ENCODE results near the gene ALPI.
"Not testable (repeated sequence)": the region's sequence is repeated elsewhere in the genome, so short reads cannot be mapped to it uniquely, and the experiment has no call there.

ALPI gene

DNA sequence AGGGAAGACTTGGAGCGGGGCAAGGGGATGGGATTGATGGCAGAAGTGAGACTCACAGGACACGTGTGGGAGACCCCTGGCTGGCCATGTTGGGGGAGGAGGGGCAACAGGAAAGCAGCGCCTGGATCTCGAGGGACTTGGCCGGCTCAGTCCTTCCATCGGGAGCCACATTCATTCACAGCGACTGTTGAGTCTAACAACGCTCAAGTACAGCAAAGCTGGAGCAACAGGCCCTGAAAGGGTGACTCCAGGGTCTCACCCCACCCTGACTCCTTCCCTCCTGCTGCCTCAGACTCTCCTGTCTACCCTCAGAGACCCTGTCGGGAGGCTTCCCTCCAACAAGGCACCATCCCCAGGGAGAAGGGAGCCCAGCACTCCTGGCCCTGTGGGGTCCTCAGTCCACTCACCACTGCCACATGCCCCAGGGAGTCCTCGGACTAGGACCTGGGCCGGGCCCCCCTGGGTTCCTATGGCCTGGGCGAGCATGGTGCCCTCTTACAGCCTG lies 14.8 kb upstream of the ALPI start:
- H3K27ac ChIP-seq, result no peak overlapping the region
- TF ChIP-seq, protein P1, sequence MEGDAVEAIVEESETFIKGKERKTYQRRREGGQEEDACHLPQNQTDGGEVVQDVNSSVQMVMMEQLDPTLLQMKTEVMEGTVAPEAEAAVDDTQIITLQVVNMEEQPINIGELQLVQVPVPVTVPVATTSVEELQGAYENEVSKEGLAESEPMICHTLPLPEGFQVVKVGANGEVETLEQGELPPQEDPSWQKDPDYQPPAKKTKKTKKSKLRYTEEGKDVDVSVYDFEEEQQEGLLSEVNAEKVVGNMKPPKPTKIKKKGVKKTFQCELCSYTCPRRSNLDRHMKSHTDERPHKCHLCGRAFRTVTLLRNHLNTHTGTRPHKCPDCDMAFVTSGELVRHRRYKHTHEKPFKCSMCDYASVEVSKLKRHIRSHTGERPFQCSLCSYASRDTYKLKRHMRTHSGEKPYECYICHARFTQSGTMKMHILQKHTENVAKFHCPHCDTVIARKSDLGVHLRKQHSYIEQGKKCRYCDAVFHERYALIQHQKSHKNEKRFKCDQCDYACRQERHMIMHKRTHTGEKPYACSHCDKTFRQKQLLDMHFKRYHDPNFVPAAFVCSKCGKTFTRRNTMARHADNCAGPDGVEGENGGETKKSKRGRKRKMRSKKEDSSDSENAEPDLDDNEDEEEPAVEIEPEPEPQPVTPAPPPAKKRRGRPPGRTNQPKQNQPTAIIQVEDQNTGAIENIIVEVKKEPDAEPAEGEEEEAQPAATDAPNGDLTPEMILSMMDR (IDR thresholded peaks at IDR 0.05), result no peak
- peak; percentile 63 for DNase-seq (ENCODE audit: low spot score)
- no peak overlapping the region for H3K4me3 ChIP-seq

DNA sequence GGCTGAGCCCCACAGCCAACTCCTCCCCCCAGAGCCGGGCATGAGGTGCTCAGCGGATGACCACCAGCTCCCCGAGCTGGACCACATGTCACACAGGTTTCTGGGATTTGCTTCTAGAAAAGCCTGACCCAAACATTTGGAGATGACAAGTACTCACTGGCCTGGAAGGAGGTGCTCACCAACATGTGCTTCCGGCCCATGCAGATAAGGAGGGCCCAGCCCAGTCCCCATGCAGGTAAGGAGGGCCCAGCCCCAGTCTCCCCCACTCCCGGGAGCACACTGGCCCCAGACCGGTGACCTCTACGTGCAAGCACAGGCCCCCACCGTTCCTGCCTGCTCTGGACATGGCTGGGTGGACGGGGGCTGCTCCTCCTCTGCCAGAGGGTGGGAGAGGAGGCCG lies 14.0 kb upstream of the ALPI start:
- not testable (repeated sequence) for H3K4me3 ChIP-seq; DNase-seq (ENCODE audit: low spot score); H3K27ac ChIP-seq

DNA sequence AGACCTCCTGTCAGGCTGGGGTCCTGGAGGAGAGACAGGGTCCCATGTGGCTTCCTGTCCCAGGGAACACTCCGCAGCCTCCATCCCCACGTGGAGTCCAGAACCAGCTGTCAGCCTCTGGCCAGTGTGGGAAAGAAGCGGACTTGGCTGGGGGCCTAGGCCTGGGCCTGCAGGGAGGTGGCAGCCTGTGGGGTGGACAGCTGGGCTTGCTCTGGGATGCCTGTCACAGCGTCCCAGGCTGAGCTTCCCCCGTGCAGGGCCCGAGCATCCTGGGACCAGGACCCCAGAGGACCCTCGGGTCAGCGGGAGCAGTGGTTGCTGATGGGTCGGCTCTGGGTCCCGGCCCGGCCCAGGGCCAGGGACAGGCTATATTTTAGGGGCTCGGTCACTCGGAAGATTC lies 13.5 kb upstream of the ALPI start:
- DNase-seq (ENCODE audit: low spot score); H3K4me3 ChIP-seq; H3K27ac ChIP-seq: not testable (repeated sequence)

DNA sequence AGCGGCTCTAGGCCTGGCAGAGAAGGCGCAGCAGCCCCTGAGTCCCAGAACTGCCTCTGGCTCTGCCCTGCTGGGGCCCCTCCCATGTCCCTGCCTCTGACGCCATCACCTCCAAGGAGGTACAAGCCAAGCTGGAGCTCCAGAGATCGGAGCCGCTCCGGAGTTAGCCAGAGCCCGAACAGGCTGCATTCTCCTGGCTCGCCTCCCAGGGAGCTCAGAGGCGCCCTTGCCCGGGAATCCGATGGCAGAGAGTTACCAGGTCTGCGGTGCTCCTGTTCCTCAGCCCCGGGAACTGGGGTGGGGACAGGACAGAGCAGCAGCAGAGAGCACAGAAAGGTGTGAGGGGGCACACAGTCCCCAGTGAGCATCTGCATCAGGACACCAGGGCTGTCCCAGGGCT lies 12.9 kb upstream of the ALPI start:
- DNase-seq (ENCODE audit: low spot score); H3K27ac ChIP-seq; H3K4me3 ChIP-seq: not testable (repeated sequence)

DNA sequence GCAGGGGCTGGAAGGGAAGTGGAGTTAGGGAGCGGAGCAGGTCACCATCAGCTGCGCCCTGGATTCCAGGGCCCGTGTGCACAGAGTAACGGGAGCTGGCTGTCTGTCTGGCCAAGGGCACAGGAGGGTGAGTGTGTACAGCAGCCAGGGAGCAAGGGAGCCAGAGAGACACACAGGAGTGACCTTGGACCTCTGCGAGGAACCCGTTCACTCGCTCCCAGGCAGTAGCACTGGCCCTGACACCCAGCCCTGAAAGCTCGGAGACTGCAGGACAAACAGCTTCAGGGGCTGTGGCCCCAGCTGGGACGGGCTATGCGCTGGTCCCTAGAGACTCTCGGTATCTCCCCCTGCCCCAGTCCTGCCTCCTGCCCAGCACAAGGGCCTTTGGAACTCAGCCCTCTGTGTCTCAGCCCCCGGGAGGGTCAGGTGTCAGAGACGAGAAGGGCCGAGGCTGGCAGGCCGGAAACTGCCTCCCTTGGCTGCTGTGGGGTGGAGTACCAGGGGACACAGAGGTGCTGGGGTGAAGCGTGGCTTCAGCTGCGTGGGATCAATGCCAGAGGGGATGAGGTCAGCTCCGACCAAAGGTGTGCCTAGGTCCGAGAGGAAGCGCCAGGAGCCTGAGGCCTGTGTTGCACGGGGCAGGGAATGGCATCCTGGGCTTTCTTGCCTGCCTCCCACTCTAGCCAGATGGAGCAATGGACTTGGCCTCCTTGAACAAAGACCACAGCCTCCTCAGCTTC lies 12.1 kb upstream of the ALPI start:
- not testable (repeated sequence) for H3K4me3 ChIP-seq; DNase-seq (ENCODE audit: low spot score); H3K27ac ChIP-seq

DNA sequence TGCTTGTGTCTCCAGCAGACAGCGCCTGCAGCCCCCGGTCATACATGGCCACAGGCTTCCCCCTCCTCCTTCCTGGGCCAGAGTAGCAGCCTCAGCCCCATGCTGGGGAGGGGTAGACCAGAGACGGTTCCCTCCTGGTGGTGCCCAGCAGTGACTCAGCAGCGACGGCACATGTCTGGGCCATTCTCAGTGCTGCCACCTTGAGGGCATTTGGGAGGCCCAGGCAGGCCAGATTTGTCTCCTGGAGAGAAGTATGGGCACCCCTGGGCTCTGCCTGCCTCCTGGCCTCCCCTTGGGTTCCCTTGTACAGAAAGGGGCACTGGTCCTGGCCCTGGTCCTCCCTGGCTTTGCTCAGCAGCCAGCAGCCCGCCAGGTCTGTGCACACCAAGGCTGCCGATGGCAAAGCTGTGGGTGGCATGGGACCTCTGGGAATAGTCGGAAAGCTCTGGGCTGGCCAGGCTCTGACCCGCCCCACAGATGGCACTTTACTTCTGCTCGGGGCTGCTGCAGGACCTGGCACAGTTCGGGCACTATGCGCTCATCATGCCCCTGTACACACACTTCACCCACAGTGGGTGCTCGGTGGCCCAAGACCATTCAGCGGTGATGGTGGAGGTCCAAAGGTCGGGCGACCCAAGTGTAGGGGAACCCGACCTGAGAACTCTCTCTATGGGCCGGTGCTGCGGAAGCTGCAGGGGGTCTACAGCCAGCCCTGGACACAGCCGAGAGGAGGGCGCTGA lies 11.4 kb upstream of the ALPI start:
- Histone ChIP-seq H3K4me3 (no peak overlapping the region), H3K27ac (no peak overlapping the region)
- no peak for DNase-seq (ENCODE audit: low spot score)
- TF ChIP-seq, protein P1 (IDR thresholded peaks at IDR 0.05), result no peak

DNA sequence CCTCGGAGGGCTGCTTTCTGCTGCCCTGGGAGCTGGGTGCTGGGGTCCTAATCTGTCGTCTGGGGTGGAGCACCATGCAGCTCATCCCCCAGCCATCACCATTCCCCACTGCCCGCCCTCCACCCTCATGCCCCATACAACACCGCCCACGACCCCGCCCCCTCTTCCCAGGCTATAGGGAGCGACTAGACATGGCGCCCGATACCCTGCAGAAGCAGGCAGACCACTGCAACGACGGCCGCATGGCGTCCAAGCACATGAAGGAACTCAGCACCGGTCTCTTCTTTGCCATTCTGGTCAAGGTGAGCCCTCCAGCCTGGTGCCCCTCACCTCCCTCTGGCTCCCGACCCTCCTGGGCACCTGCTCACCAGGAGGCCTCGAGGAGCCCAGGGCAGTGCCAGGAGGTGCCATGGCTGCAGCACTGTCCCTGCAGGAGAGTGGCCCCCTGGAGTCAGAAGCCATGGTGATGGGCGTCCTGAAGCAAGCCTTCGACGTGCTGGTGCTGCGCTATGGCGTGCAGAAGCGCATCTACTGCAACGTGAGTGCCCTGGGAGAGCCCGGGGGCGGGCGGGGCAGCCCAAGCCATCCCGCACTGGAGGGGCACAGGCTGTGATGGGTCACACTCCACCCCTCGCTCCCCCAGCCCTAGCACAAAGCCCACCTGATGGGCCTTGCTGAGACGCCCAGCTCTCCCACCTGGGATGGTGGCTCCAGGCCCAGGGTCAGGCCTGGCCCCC lies 10.6 kb upstream of the ALPI start:
- not testable (repeated sequence) for H3K27ac ChIP-seq; H3K4me3 ChIP-seq; DNase-seq (ENCODE audit: low spot score)

DNA sequence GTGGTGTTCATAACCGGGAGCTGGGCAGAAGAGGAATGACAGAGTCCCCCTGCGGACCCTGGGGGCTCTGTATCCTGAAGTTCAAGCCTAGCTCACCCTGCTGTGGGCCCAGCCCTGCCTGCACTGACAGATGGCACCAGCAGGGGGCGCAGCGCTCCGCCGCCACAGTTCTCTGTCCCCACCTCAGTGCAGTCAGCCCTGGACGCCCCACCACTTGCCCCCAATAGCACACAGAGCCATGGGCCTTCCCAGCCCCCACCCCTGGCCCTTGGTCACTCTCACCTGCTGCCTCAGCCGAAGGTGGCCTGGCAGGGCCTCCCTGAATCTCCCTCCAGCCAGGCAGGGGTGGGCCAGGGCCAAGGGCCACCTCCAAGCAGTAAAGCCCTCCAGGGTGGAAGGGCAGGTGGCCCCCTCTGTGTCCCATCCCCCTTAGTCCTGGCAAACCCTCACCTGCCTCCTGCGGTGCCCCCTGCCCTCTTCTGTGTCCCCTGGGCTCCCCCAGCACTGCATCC lies 9.6 kb upstream of the ALPI start:
- DNase-seq (ENCODE audit: low spot score); H3K4me3 ChIP-seq; H3K27ac ChIP-seq: not testable (repeated sequence)

DNA sequence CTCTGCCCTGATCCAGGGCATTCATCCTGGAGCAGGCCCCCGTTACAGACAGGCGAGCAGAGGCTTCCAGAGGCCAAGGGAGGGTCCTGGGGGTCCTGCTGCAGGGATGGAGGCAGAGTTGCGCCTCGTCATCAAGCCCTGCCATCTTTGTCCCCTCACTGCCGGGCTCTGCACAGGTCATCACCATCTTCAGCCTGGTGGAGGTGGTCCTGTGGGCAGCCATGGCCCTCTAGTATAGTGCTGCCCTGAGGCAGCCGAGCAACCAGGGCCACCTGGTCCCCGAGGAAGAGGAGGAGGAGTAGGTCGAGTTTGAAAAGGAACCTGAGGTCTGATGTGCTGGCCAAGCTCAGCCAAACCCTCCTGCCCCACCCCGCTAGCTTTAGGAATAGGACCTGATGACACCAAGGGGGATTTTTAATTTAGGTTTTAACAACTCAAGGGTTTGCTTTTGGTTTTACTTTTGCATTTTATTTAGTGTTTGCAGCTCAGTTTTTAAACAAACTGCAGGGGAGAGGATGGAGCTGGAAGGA lies 8.8 kb upstream of the ALPI start:
- TF ChIP-seq, protein P1 (IDR thresholded peaks at IDR 0.05), result no peak
- no peak overlapping the region for H3K4me3 ChIP-seq
- no peak for DNase-seq (ENCODE audit: low spot score)
- no peak overlapping the region for H3K27ac ChIP-seq

All from coronary artery (tissue), 2 donors.